CD4-positive, alpha-beta T cell (primary cell): ENCODE data around the gene DAPK1. TPM values are rescaled to one million over a fixed set of nuclear protein-coding genes. Genes with fewer than 3 reads are reported as not detected.

Experiments used
- ATAC-seq: fragments of 200-7000 bp; cut with Tn5 transposase; one replicate; pipeline ENCODE4 v1.10.0; 2022; ENCODE audit warnings: mild to moderate bottlenecking; ENCODE audit not compliant: poor library complexity
- CTCF ChIA-PET: fragments of 350-600 bp; sonication (Branson Sonifier 250); formaldehyde crosslinking; loops from one replicate; lab custom pipeline; 2021; ENCODE audit warnings: antibody characterized with exemption, inconsistent platforms; lab: Charles Lee
- POLR2A ChIA-PET: fragments of 350-600 bp; sonication (Branson Sonifier 250); formaldehyde crosslinking; loops from one replicate; lab custom pipeline; 2021; ENCODE audit warnings: antibody characterized with exemption, inconsistent platforms; lab: Charles Lee
- DNase-seq, 14 experiments: peaks; one replicate each; pipeline ENCODE4 v3.0.0-alpha.2; 2013 to 2020; ENCODE audit warnings: mixed read lengths in 2 of 14
- H3K27ac ChIP-seq, 2 donors: one replicate each; pipeline versions ENCODE4 v1.5.1 to v1.7.0; 2013; ENCODE audit warnings: low read length in 2 of 2, low read depth in 1 of 2, mild to moderate bottlenecking in 1 of 2
- H3K27me3 ChIP-seq, 2 experiments: 1 replicate in 1 of 2; 2 replicates in 1 of 2; pipeline versions ENCODE4 v1.6.1 to v1.7.0; 2013; ENCODE audit warnings: low read length in 2 of 2, control low read depth in 1 of 2, mild to moderate bottlenecking in 1 of 2, moderate library complexity in 1 of 2; ENCODE audit not compliant: insufficient read depth in 2 of 2, control insufficient read depth in 1 of 2
- H3K36me3 ChIP-seq: one replicate; pipeline ENCODE4 v1.6.1; 2013; ENCODE audit warnings: low read length, control low read depth; ENCODE audit not compliant: insufficient read depth
- H3K4me1 ChIP-seq: one replicate; pipeline ENCODE4 v1.6.1; 2013; ENCODE audit warnings: low read length, control low read depth; ENCODE audit not compliant: insufficient read depth
- H3K4me3 ChIP-seq: one replicate; pipeline ENCODE4 v1.5.1; 2013; ENCODE audit warnings: mild to moderate bottlenecking, low read length, moderate library complexity
- H3K9me3 ChIP-seq, 2 experiments: 1 replicate in 1 of 2; 2 replicates in 1 of 2; pipeline versions ENCODE4 v1.6.1 to v1.7.0; 2013; ENCODE audit warnings: low read length in 2 of 2, mild to moderate bottlenecking in 2 of 2, control low read depth in 1 of 2, moderate library complexity in 1 of 2; ENCODE audit not compliant: control insufficient read depth in 1 of 2, insufficient read depth in 1 of 2
- H3K27ac Mint-ChIP-seq: one replicate; pipeline ENCODE4 v1.8.0; 2020; ENCODE audit warnings: mixed read lengths
- H3K27me3 Mint-ChIP-seq: one replicate; pipeline ENCODE4 v1.8.0; 2021; ENCODE audit warnings: mixed read lengths
- H3K36me3 Mint-ChIP-seq: one replicate; pipeline ENCODE4 v1.8.0; 2021; ENCODE audit warnings: low read depth, mixed read lengths
- H3K4me1 Mint-ChIP-seq: one replicate; pipeline ENCODE4 v1.8.0; 2021; ENCODE audit warnings: low read depth, mixed read lengths
- H3K4me3 Mint-ChIP-seq: one replicate; pipeline ENCODE4 v1.8.0; 2020; ENCODE audit warnings: mild to moderate bottlenecking, mixed read lengths
- H3K9me3 Mint-ChIP-seq: one replicate; pipeline ENCODE4 v1.8.0; 2020; ENCODE audit warnings: mixed read lengths
- intact Hi-C, 2 experiments: fragments of 100-400 bp; cut with DNase I in 1 of 2; cut with micrococcal nuclease in 1 of 2; formaldehyde crosslinking; loops; one replicate each; pipeline versions ENCODE4 v1.15.1 to v1.9.0; 2023 to 2025; cut with DNase I, micrococcal nuclease
- total RNA-seq, 174 experiments: library from RNA in 2 of 174; stranded (reverse) in 2 of 174; gene quantifications; one replicate each; pipeline ENCODE4 v1.2.3 and lab custom pipeline; 2021 to 2026
- TF ChIP-seq, protein P1 (sequence below): fragments of 200-600 bp; IDR thresholded peaks from one replicate; pipeline ENCODE4 v1.8.0; 2022; ENCODE audit warnings: antibody characterized with exemption, mild to moderate bottlenecking

The DAPK1 gene
- total RNA-seq, 2 experiments from 2014 or later = 2.7 TPM

DNA sequence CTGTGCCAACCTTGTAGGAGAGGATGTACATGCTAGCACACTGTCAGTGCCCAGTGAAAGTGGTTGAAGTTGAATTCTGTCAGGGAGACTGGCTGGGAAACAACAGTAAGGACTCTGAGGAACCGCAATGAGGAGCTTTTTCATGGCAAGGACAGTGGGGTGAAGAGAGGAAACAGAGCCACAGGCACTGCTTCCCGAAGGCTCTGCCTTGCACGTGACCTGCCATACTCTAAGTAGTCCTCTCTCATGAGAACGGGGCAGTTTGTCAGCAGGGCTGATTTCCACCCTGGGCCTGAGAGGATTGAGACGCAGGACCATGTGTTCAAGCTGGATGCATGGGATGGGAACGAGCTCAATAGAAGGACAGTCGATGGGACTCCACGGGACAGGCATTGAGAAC lies 121.7 kb downstream of the DAPK1 start:
- Histone ChIP-seq H3K4me3 (no peak overlapping the region), H3K4me1 (no peaks in the 10 kb centered on the region), H3K36me3 (no peaks in the 10 kb centered on the region), H3K9me3 (peaks cover 0 to 3% of the 10 kb centered on the region in 2 experiments), H3K27me3 (peaks cover 0 to 2% of the 10 kb centered on the region in 2 experiments), H3K27ac (no peak overlapping the region)
- DNase-seq = no peak
- POLR2A ChIA-PET = no interaction called here
- H3K9me3 Mint-ChIP-seq = no peaks in the 10 kb centered on the region
- H3K36me3 Mint-ChIP-seq = no peaks in the 10 kb centered on the region
- H3K27ac Mint-ChIP-seq = no peak overlapping the region
- intact Hi-C loops = no loop called here
- H3K4me1 Mint-ChIP-seq = peaks cover 3% of the 10 kb centered on the region
- H3K4me3 Mint-ChIP-seq = no peak overlapping the region
- H3K27me3 Mint-ChIP-seq = no peaks in the 10 kb centered on the region
- ATAC-seq = no peak
- TF ChIP-seq, protein P1, sequence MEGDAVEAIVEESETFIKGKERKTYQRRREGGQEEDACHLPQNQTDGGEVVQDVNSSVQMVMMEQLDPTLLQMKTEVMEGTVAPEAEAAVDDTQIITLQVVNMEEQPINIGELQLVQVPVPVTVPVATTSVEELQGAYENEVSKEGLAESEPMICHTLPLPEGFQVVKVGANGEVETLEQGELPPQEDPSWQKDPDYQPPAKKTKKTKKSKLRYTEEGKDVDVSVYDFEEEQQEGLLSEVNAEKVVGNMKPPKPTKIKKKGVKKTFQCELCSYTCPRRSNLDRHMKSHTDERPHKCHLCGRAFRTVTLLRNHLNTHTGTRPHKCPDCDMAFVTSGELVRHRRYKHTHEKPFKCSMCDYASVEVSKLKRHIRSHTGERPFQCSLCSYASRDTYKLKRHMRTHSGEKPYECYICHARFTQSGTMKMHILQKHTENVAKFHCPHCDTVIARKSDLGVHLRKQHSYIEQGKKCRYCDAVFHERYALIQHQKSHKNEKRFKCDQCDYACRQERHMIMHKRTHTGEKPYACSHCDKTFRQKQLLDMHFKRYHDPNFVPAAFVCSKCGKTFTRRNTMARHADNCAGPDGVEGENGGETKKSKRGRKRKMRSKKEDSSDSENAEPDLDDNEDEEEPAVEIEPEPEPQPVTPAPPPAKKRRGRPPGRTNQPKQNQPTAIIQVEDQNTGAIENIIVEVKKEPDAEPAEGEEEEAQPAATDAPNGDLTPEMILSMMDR = no peak
- CTCF ChIA-PET = no interaction called here

DNA sequence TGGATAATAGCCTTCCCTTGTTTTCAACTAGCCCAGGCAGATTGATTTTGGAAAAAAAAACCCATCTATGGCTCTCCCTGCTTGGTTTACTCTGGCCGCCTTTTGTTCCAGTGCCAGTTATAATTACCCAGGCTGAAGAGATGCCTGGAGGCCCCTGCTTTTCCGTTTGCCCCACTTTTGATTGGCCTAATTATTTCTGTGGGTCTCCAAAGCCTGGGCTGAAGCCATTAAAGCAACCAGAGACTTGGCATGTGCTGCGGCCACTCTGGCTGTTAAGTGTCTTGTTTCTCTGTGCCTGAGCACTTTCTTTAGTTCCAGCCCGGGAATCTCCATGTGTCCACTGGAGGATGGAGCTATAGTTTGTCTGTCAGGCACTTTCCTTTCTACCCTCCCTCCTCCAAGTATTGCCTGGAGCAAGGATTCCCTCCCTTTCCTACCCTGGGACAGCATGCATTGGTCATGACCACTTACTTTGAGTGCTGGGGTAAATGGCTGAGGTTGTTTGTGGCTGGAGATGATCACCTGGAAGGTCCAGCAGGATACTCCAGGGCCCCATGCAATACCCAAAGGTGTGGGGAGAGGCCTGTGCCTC lies 123.2 kb downstream of the DAPK1 start:
- no peaks in the 10 kb centered on the region for H3K9me3 ChIP-seq
- Mint-ChIP-seq H3K36me3 (no peaks in the 10 kb centered on the region), H3K4me3 (no peak overlapping the region), H3K9me3 (no peaks in the 10 kb centered on the region), H3K27ac (no peak overlapping the region), H3K4me1 (no peaks in the 10 kb centered on the region), H3K27me3 (no peaks in the 10 kb centered on the region)
- no peak overlapping the region for H3K27ac ChIP-seq
- ATAC-seq (no peak), DNase-seq (no peak)
- CTCF ChIA-PET = no interaction called here
- no peaks in the 10 kb centered on the region for H3K36me3 ChIP-seq
- no peak overlapping the region for H3K4me3 ChIP-seq
- intact Hi-C loops = no loop called here
- POLR2A ChIA-PET = no interaction called here
- no peaks in the 10 kb centered on the region for H3K4me1 ChIP-seq
- TF ChIP-seq, protein P1 = no peak
- peaks cover 0 to 2% of the 10 kb centered on the region in 2 experiments for H3K27me3 ChIP-seq

DNA sequence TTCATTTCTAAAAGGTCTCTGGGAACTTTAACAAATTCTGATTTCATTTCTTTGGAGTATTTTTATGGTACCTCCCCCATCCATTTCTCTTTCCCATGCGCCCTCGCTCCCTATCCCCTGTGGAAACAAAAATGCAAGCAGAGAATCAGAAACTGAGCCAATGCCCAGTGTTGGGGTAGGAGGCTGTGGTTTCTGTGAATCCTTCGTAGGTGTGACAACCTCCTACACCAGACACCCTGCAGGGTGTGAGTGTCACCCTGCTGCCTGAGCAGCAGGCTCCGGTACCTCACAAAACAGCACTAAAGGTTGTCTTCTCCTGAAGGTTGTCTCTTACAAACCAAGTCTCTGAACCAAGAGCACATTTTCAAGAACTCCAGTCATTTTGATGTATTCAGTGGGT lies 124.4 kb downstream of the DAPK1 start:
- intact Hi-C loops = no loop called here
- no peak overlapping the region for H3K4me3 Mint-ChIP-seq
- POLR2A ChIA-PET = no interaction called here
- no peaks in the 10 kb centered on the region for H3K27me3 Mint-ChIP-seq
- ATAC-seq (no peak), DNase-seq (no peak)
- no peaks in the 10 kb centered on the region for H3K4me1 Mint-ChIP-seq
- no peaks in the 10 kb centered on the region for H3K36me3 Mint-ChIP-seq
- TF ChIP-seq, protein P1 = no peak
- no peak overlapping the region for H3K27ac Mint-ChIP-seq
- Histone ChIP-seq H3K27me3 (peaks cover 0 to 2% of the 10 kb centered on the region in 2 experiments), H3K36me3 (no peaks in the 10 kb centered on the region), H3K9me3 (no peaks in the 10 kb centered on the region), H3K4me1 (no peaks in the 10 kb centered on the region), H3K4me3 (no peak overlapping the region), H3K27ac (no peak overlapping the region)
- no peaks in the 10 kb centered on the region for H3K9me3 Mint-ChIP-seq
- CTCF ChIA-PET = no interaction called here
